IMR-90 (cell line): ENCODE data around the gene MAP3K5. TPM values are rescaled to one million over a fixed set of nuclear protein-coding genes. Genes with fewer than 3 reads are reported as not detected.

ENCODE experiments used
- ATAC-seq: fragments of 200-7000 bp; cut with Tn5 transposase; 2 replicates; pipeline ENCODE4 v1.9.1; 2020; ENCODE audit warnings: low read depth, mild to moderate bottlenecking, moderate library complexity
- BruUV-seq: library from RNA; stranded (reverse); fragments of 400-500 nt; replicated peaks from 2 replicates; lab custom pipeline; 2021; lab: Mats Ljungman, UMichigan
- CTCF ChIA-PET: fragments of 300-600 bp; formaldehyde crosslinking; extraction: SDS; loops from one replicate; lab custom pipeline; 2021; ENCODE audit warnings: antibody characterized with exemption; lab: Yijun Ruan, JAX
- POLR2A ChIA-PET: fragments of 300-600 bp; sonication (Branson Sonifier 250); formaldehyde crosslinking; loops from one replicate; lab custom pipeline; 2022; ENCODE audit warnings: antibody characterized with exemption; ENCODE audit not compliant: unreplicated experiment; lab: Charles Lee
- DNase-seq: peaks from one replicate; pipeline ENCODE4 v3.0.0; 2013
- H2AFZ ChIP-seq: replicated peaks from 2 replicates; pipeline ENCODE3; 2013; ENCODE audit warnings: low read length, mild to moderate bottlenecking; ENCODE audit not compliant: poor library complexity
- H2AK5ac ChIP-seq: 2 replicates; pipeline ENCODE4 v1.6.1; 2013; ENCODE audit warnings: low read depth, low read length, inconsistent platforms
- H2AK9ac ChIP-seq: replicated peaks from 2 replicates; pipeline ENCODE3; 2013; ENCODE audit warnings: mild to moderate bottlenecking, low read depth, low read length, moderate library complexity; ENCODE audit not compliant: poor library complexity
- H2BK120ac ChIP-seq: 2 replicates; pipeline ENCODE4 v1.6.1; 2013; ENCODE audit warnings: low read depth, low read length, inconsistent platforms
- H2BK15ac ChIP-seq: 3 replicates; pipeline ENCODE4 v1.6.1; 2013; ENCODE audit warnings: low read depth, low read length, inconsistent platforms
- H2BK20ac ChIP-seq: 2 replicates; pipeline ENCODE4 v1.6.1; 2013; ENCODE audit warnings: low read depth, mild to moderate bottlenecking, inconsistent platforms, low read length, moderate library complexity
- H2BK5ac ChIP-seq: 2 replicates; pipeline ENCODE4 v1.6.1; 2013; ENCODE audit warnings: mild to moderate bottlenecking, low read depth, low read length, inconsistent platforms; ENCODE audit not compliant: poor library complexity, severe bottlenecking
- H3K14ac ChIP-seq: replicated peaks from 2 replicates; pipeline ENCODE4 v1.6.1; 2013; ENCODE audit warnings: low read depth, low read length, inconsistent platforms
- H3K18ac ChIP-seq: 2 replicates; pipeline ENCODE4 v1.6.1; 2013; ENCODE audit warnings: low read depth, low read length, control low read depth
- H3K23ac ChIP-seq: 2 replicates; pipeline ENCODE4 v1.6.1; 2013; ENCODE audit warnings: low read depth, low read length, inconsistent platforms
- H3K27ac ChIP-seq: 2 replicates; pipeline ENCODE4 v1.5.1; 2013; ENCODE audit warnings: mild to moderate bottlenecking, control low read depth, low read length; ENCODE audit not compliant: insufficient read depth
- H3K27me3 ChIP-seq: 2 replicates; pipeline ENCODE4 v1.6.1; 2013; ENCODE audit warnings: low read length; ENCODE audit not compliant: control insufficient read depth, insufficient read depth
- H3K36me3 ChIP-seq: 2 replicates; pipeline ENCODE4 v1.6.1; 2013; ENCODE audit warnings: low read length, mixed read lengths; ENCODE audit not compliant: control insufficient read depth, insufficient read depth
- H3K4ac ChIP-seq: 2 replicates; pipeline ENCODE4 v1.6.1; 2013; ENCODE audit warnings: low read depth, low read length, inconsistent platforms
- H3K4me1 ChIP-seq: 2 replicates; pipeline ENCODE4 v1.6.1; 2013; ENCODE audit warnings: low read length, mixed read lengths; ENCODE audit not compliant: control insufficient read depth, insufficient read depth
- H3K4me2 ChIP-seq: 2 replicates; pipeline ENCODE4 v1.6.1; 2013; ENCODE audit warnings: low read depth, mild to moderate bottlenecking, control low read depth, low read length, moderate library complexity
- H3K4me3 ChIP-seq: 2 replicates; pipeline ENCODE4 v1.5.1; 2013; ENCODE audit warnings: low read depth, mild to moderate bottlenecking, control low read depth, low read length, moderate library complexity; ENCODE audit not compliant: insufficient read depth
- H3K56ac ChIP-seq: 2 replicates; pipeline ENCODE4 v1.6.1; 2013; ENCODE audit warnings: low read length, inconsistent platforms; ENCODE audit not compliant: insufficient read depth; ENCODE audit errors: extremely low read depth
- H3K79me1 ChIP-seq, 2 experiments: 2 replicates each; pipeline ENCODE4 v1.6.1; 2013; ENCODE audit warnings: low read length in 2 of 2, inconsistent platforms in 1 of 2, low read depth in 1 of 2
- H3K9ac ChIP-seq: 2 replicates; pipeline ENCODE4 v1.6.1; 2013; ENCODE audit warnings: low read depth, low read length, control low read depth
- H3K9me1 ChIP-seq: 2 replicates; pipeline ENCODE4 v1.6.1; 2013; ENCODE audit warnings: low read length, inconsistent platforms; ENCODE audit not compliant: insufficient read depth
- H3K9me3 ChIP-seq: 2 replicates; pipeline ENCODE4 v1.6.1; 2013; ENCODE audit warnings: low read length; ENCODE audit not compliant: control insufficient read depth, insufficient read depth
- H4K20me1 ChIP-seq: 2 replicates; pipeline ENCODE4 v1.6.1; 2013; ENCODE audit warnings: low read length, inconsistent platforms; ENCODE audit not compliant: insufficient read depth
- H4K5ac ChIP-seq: 2 replicates; pipeline ENCODE4 v1.6.1; 2013; ENCODE audit warnings: mild to moderate bottlenecking, low read depth, low read length, control low read depth
- H4K8ac ChIP-seq, 2 experiments: 2 replicates each; pipeline ENCODE4 v1.6.1; 2013; ENCODE audit warnings: low read depth in 2 of 2, low read length in 2 of 2, control low read depth in 1 of 2, inconsistent platforms in 1 of 2
- H4K91ac ChIP-seq: 2 replicates; pipeline ENCODE4 v1.6.1; 2013; ENCODE audit warnings: low read depth, low read length, inconsistent platforms; ENCODE audit not compliant: insufficient read depth
- CEBPB ChIP-seq: IDR thresholded peaks from 2 replicates; pipeline ENCODE4 v1.6.1; 2012; ENCODE audit warnings: low read depth, low read length, improper control_type of control experiment
- MXI1 ChIP-seq: IDR thresholded peaks from 2 replicates; pipeline ENCODE4 v1.6.1; 2012; ENCODE audit warnings: low read depth, mild to moderate bottlenecking, low read length, moderate library complexity, borderline replicate concordance
- POLR2A ChIP-seq: IDR thresholded peaks from 2 replicates; pipeline ENCODE4 v1.6.1; 2012; ENCODE audit warnings: mild to moderate bottlenecking, low read depth, low read length
- RAD21 ChIP-seq: IDR thresholded peaks from 2 replicates; pipeline ENCODE4 v1.6.1; 2012; ENCODE audit warnings: low read length, improper control_type of control experiment
- SMC3 ChIP-seq: fragments of 150-350 bp; IDR thresholded peaks from 2 replicates; pipeline ENCODE4 v1.6.1; 2016; ENCODE audit warnings: low read depth, mild to moderate bottlenecking, antibody characterized with exemption, low read length, moderate library complexity
- WGBS, 2 experiments: methylation state at CpG; one replicate each; pipeline versions ENCODE4 v1.1.5 to v1.1.7; 2013; ENCODE audit warnings: missing lambda C conversion rate in 2 of 2; ENCODE audit not compliant: insufficient read length in 1 of 2; ENCODE audit errors: extremely low coverage in 2 of 2; 5-methylcytosine and 5-hydroxymethylcytosine counted together
- dilution Hi-C: fragments of 300-500 bp; cut with HindIII; formaldehyde crosslinking; loops from one replicate; pipeline ENCODE4 v1.14.3; 2018; ENCODE audit warnings: low sequenced_read_pairs; ENCODE audit not compliant: unreplicated experiment
- in situ Hi-C: fragments of 300-500 bp; cut with MboI; formaldehyde crosslinking; loops from 3 replicates; pipeline ENCODE4 v1.14.3; 2019; ENCODE audit warnings: low sequenced_read_pairs, inconsistent platforms, mixed read lengths
- intact Hi-C: fragments of 100-400 bp; cut with micrococcal nuclease; formaldehyde crosslinking; loops from 2 replicates; pipeline ENCODE4 v1.10.0; 2022
- polyA plus RNA-seq, 3 experiments: library from polyadenylated mRNA; depleted of rRNA; stranded (reverse); fragments of >200 nt; gene quantifications; 2 replicates each; pipeline ENCODE4 v1.2.3, GENCODE V29; 2012; ENCODE audit warnings: low replicate concordance in 1 of 3
- total RNA-seq: library from RNA; depleted of rRNA; stranded (reverse); fragments of >200 nt; gene quantifications from 2 replicates; pipeline ENCODE4 v1.2.3, GENCODE V29; 2012

The MAP3K5 gene
- total and polyA plus RNA-seq, 2 of the 4 experiments (the other 2 are of a cell fraction): 5.4 to 17.6 TPM

- H3K36me3 ChIP-seq: peaks cover 4% of the 10 kb centered on the region; the same call in 1 of the 2 replicates
- DNase-seq: no peak
- no peak overlapping the region for H2BK120ac ChIP-seq
- no peak for TF ChIP-seq SMC3
- no peak for TF ChIP-seq CEBPB
- TF ChIP-seq RAD21: no peak
- TF ChIP-seq POLR2A: no peak
- no peak for TF ChIP-seq MXI1
- H2BK20ac ChIP-seq: no peak overlapping the region
- H4K8ac ChIP-seq: no peak overlapping the region
- H3K27me3 ChIP-seq: no peaks in the 10 kb centered on the region
- no peak overlapping the region for H4K5ac ChIP-seq
- H2AK9ac ChIP-seq: no peak overlapping the region
- no peak for ATAC-seq
- ChIA-PET CTCF (no interaction called here), POLR2A (no interaction called here)
- no peak overlapping the region for H3K4me3 ChIP-seq
- H3K4me2 ChIP-seq: no peak overlapping the region
- H3K56ac ChIP-seq: no peak overlapping the region
- H3K4ac ChIP-seq: no peak overlapping the region
- H4K91ac ChIP-seq: no peak overlapping the region
- intact Hi-C loops (no loop called here), in situ Hi-C loops (no loop called here), dilution Hi-C loops (no loop called here)
- no peak overlapping the region for H2BK15ac ChIP-seq
- no peak overlapping the region for H3K9ac ChIP-seq
- H2BK5ac ChIP-seq: no peak overlapping the region
- peaks cover 14% of the 10 kb centered on the region for H3K4me1 ChIP-seq
- no peak overlapping the region for H2AK5ac ChIP-seq
- peaks cover 0 to 36% of the 10 kb centered on the region in 2 experiments; a peak in 3 of 4 replicates for H3K79me1 ChIP-seq
- H3K23ac ChIP-seq: no peak overlapping the region
- H3K27ac ChIP-seq: no peak overlapping the region
- H3K18ac ChIP-seq: no peak overlapping the region
- peaks cover 7% of the 10 kb centered on the region for H3K9me1 ChIP-seq
- no peaks in the 10 kb centered on the region for H3K9me3 ChIP-seq
- H2AFZ ChIP-seq: no peak overlapping the region
- H4K20me1 ChIP-seq: no peaks in the 10 kb centered on the region
- no TSS peak for BruUV-seq
- no peak overlapping the region for H3K14ac ChIP-seq
- no CpG with 5 or more reads among the region's 5 CpGs for WGBS, 2 experiments
These were observed 165.1 kb downstream of the MAP3K5 start for GRCh38 chr6:136627191-136627590.
